OCI-LY7 (cell line): ENCODE data around the gene ITIH3. TPM values are rescaled to one million over a fixed set of nuclear protein-coding genes. Genes with fewer than 3 reads are reported as not detected.

Source experiments
- BruUV-seq: library from RNA; stranded (reverse); fragments of 400-500 nt; replicated peaks from 2 replicates; lab custom pipeline; 2021; lab: Mats Ljungman, UMichigan
- CTCF ChIA-PET: fragments of 300-600 bp; sonication (Branson Sonifier 250); formaldehyde crosslinking; loops from one replicate; lab custom pipeline; 2022; ENCODE audit warnings: antibody characterized with exemption; ENCODE audit not compliant: unreplicated experiment; lab: Charles Lee
- POLR2A ChIA-PET: fragments of 300-600 bp; sonication (Branson Sonifier 250); formaldehyde crosslinking; loops from one replicate; lab custom pipeline; 2022; ENCODE audit warnings: antibody characterized with exemption; lab: Charles Lee
- DNase-seq: peaks from one replicate; pipeline ENCODE4 v3.0.0-alpha.2; 2015; ENCODE audit warnings: low spot score
- H2AFZ ChIP-seq: fragments of 200-600 bp; sonication (generic), shearing (Covaris generic); 2 replicates; pipeline ENCODE4 v1.6.1; 2014; ENCODE audit warnings: mild to moderate bottlenecking, antibody characterized with exemption, low read length, moderate library complexity
- H3K27ac ChIP-seq: fragments of 200-600 bp; sonication (generic); 2 replicates; pipeline ENCODE4 v1.5.1; 2014; ENCODE audit warnings: mixed run types, low read depth, mild to moderate bottlenecking, moderate library complexity, low read length, inconsistent platforms; ENCODE audit not compliant: poor library complexity, severe bottlenecking
- H3K36me3 ChIP-seq: fragments of 200-600 bp; sonication (generic); 2 replicates; pipeline ENCODE4 v1.6.1; 2014; ENCODE audit warnings: mild to moderate bottlenecking, antibody characterized with exemption, low read length, moderate library complexity, mixed read lengths; ENCODE audit not compliant: insufficient read depth
- H3K4me1 ChIP-seq: fragments of 200-600 bp; sonication (generic); 2 replicates; pipeline ENCODE4 v1.5.1; 2014; ENCODE audit warnings: mild to moderate bottlenecking, low read length; ENCODE audit not compliant: insufficient read depth, poor library complexity, severe bottlenecking
- H3K4me2 ChIP-seq: fragments of 200-600 bp; sonication (generic); 2 replicates; pipeline ENCODE4 v1.6.1; 2014; ENCODE audit warnings: mild to moderate bottlenecking, low read length
- H3K4me3 ChIP-seq: fragments of 200-600 bp; sonication (generic); 2 replicates; pipeline ENCODE4 v1.5.1; 2014; ENCODE audit warnings: mild to moderate bottlenecking, low read depth, low read length; ENCODE audit not compliant: poor library complexity, severe bottlenecking
- H3K79me2 ChIP-seq: fragments of 200-600 bp; sonication (generic); 2 replicates; pipeline ENCODE4 v1.6.1; 2016; ENCODE audit warnings: low read depth, mild to moderate bottlenecking, low read length, moderate library complexity, mixed read lengths; ENCODE audit not compliant: insufficient read depth
- H3K9me2 ChIP-seq: fragments of 200-600 bp; sonication (generic); 2 replicates; pipeline ENCODE4 v1.6.1; 2016; ENCODE audit warnings: mild to moderate bottlenecking, low read length, mixed read lengths; ENCODE audit not compliant: insufficient read depth
- H3K9me3 ChIP-seq: fragments of 200-600 bp; sonication (generic); 2 replicates; pipeline ENCODE4 v1.6.1; 2014; ENCODE audit warnings: mild to moderate bottlenecking, mixed run types, low read length, mixed read lengths
- H4K20me1 ChIP-seq: fragments of 200-600 bp; sonication (generic); 2 replicates; pipeline ENCODE4 v1.6.1; 2014; ENCODE audit warnings: mild to moderate bottlenecking, antibody characterized with exemption, low read length, moderate library complexity, mixed read lengths; ENCODE audit not compliant: insufficient read depth
- CTCF ChIP-seq: fragments of 200-600 bp; sonication (generic); conservative IDR thresholded peaks from 2 replicates; pipeline ENCODE4 v1.5.1; 2014; ENCODE audit warnings: mild to moderate bottlenecking, antibody characterized with exemption, low read length, moderate library complexity, mixed read lengths
- EZH2phosphoT487 ChIP-seq: fragments of 200-600 bp; sonication (generic); IDR thresholded peaks from 2 replicates; pipeline ENCODE4 v1.6.1; 2018; ENCODE audit warnings: low read depth, borderline replicate concordance, mild to moderate bottlenecking, mixed run types, antibody characterized with exemption, low read length, moderate library complexity, mixed read lengths
- intact Hi-C: fragments of 100-400 bp; cut with micrococcal nuclease; formaldehyde crosslinking; loops from one replicate; pipeline ENCODE4 v1.10.0; 2022; ENCODE audit not compliant: unreplicated experiment
- total RNA-seq, 2 experiments: library from RNA; depleted of rRNA in 1 of 2; stranded (reverse); fragments of >200 nt in 1 of 2; shearing (Covaris generic) in 1 of 2; gene quantifications; 2 replicates each; pipeline ENCODE4 v1.2.3, GENCODE V29; 2014 to 2022

The ITIH3 gene
- total RNA-seq, 2 experiments from 2014 or later, result not detected

GRCh38 chr3:52779837-52780585, 14.6 kb upstream of the ITIH3 start:
- H4K20me1 ChIP-seq, result no peaks in the 10 kb centered on the region
- TF ChIP-seq CTCF (no peak), EZH2phosphoT487 (no peak)
- no peaks in the 10 kb centered on the region for H3K9me2 ChIP-seq
- CTCF ChIA-PET, result no interaction called here
- H3K9me3 ChIP-seq, result no peaks in the 10 kb centered on the region
- no TSS peak for BruUV-seq
- intact Hi-C loops, result no loop called here
- POLR2A ChIA-PET, result no interaction called here
- H3K27ac ChIP-seq, result no peak overlapping the region
- no peaks in the 10 kb centered on the region for H3K79me2 ChIP-seq
- H3K4me3 ChIP-seq, result no peak overlapping the region
- no peaks in the 10 kb centered on the region for H3K36me3 ChIP-seq
- no peak overlapping the region for H3K4me2 ChIP-seq
- peaks cover 5% of the 10 kb centered on the region for H3K4me1 ChIP-seq
- H2AFZ ChIP-seq, result peak overlapping the region; percentile 16; the same call in 1 of the 2 replicates
- DNase-seq, result no peak

DNA sequence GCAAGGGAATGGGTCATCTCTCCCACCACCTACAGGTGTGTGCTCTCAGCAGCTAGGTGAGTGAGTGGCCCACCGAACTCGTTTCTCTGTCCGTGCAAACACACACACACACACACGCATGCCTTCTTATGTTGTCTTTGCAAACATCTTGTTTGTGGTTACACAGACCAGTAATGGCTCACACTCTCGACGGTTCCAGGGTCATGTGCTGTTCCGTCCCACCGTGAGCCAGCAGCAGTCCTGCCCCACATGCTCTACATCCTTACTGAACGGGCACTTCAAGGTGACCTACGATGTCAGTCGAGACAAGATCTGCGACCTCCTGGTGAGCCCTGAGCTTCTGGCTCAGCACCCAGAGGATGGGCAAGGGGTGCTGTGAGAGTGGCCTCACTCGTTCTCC, 12.9 kb upstream of the ITIH3 start:
- no peak for DNase-seq
- TF ChIP-seq EZH2phosphoT487, result no peak
- no peak for TF ChIP-seq CTCF
- BruUV-seq, result no TSS peak

More for the DNA sequence above, 12.9 kb upstream of the ITIH3 start:
- H3K9me3 ChIP-seq, result no peaks in the 10 kb centered on the region
- CTCF ChIA-PET, result no interaction called here
- no peak overlapping the region for H3K4me3 ChIP-seq
- intact Hi-C loops, result no loop called here
- POLR2A ChIA-PET, result no interaction called here
- H3K4me2 ChIP-seq, result no peak overlapping the region
- no peak overlapping the region for H2AFZ ChIP-seq
- no peaks in the 10 kb centered on the region for H3K36me3 ChIP-seq
- no peaks in the 10 kb centered on the region for H3K79me2 ChIP-seq
- H4K20me1 ChIP-seq, result no peaks in the 10 kb centered on the region
- no peak overlapping the region for H3K27ac ChIP-seq
- H3K4me1 ChIP-seq, result peaks cover 5% of the 10 kb centered on the region
- H3K9me2 ChIP-seq, result no peaks in the 10 kb centered on the region
